ENCODE results near the gene APCDD1. TPM values are rescaled to one million over a fixed set of nuclear protein-coding genes. Genes with fewer than 3 reads are reported as not detected.

Gene APCDD1
- total RNA-seq, 4 donors from 2014 or later: 34.7 to 196 (median 41.3) TPM

DNA sequence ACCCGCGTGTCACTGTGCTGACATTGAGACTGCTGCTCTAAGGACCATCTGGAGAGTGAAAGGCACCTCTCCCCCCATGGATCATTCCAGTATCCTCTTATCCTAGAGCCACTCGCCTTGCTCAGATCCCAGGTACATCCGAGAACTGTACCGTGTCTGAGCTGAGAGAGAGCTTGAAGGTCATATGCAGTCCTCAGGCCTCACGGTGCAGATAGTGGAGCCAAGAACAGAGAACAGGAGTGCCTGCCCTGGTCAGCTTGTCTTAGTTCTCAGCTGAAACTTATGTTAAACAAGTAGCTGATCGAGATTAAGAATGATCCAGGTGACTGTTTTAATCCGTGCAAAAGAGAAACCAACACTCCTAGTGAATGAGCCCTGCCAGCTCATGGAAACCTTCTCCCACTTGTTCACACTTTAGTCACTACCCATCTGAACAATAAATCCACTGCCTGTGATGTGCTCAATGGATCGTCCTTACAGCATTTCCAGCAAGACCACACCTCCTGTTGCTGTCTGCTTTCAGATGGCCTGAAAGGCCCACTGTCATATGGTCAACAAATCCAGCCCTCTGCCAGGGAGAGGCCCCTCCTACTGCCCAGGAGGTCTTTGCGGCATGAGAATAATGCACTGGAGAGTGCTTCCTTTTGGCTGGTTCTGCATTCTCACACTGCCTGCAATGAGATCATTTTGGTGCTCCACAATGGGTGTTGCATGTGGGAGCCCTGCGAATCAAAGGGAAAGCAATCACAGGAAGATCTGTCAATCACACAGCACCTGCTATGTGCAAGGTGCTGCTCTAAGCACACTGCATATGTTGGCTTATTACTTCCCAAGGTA is 43.7 kb upstream of the APCDD1 start:
- no peak for ATAC-seq
- no peaks in the 10 kb centered on the region for H3K4me1 ChIP-seq
- H3K9me3 ChIP-seq: no peaks in the 10 kb centered on the region
- TF ChIP-seq EP300 (IDR thresholded peaks at IDR 0.05) (no peak), POLR2AphosphoS5 (IDR thresholded peaks at IDR 0.05) (no peak), POLR2A (IDR thresholded peaks at IDR 0.05) (no peak)
- TF ChIP-seq, protein P1, sequence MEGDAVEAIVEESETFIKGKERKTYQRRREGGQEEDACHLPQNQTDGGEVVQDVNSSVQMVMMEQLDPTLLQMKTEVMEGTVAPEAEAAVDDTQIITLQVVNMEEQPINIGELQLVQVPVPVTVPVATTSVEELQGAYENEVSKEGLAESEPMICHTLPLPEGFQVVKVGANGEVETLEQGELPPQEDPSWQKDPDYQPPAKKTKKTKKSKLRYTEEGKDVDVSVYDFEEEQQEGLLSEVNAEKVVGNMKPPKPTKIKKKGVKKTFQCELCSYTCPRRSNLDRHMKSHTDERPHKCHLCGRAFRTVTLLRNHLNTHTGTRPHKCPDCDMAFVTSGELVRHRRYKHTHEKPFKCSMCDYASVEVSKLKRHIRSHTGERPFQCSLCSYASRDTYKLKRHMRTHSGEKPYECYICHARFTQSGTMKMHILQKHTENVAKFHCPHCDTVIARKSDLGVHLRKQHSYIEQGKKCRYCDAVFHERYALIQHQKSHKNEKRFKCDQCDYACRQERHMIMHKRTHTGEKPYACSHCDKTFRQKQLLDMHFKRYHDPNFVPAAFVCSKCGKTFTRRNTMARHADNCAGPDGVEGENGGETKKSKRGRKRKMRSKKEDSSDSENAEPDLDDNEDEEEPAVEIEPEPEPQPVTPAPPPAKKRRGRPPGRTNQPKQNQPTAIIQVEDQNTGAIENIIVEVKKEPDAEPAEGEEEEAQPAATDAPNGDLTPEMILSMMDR (IDR thresholded peaks at IDR 0.05): no peak
- peaks cover 2% of the 10 kb centered on the region for H3K27me3 ChIP-seq
- H3K4me3 ChIP-seq: no peak overlapping the region
- no peak overlapping the region for H3K27ac ChIP-seq
- H3K36me3 ChIP-seq: no peaks in the 10 kb centered on the region
- 72 to 81% methylated on average over 6 to 7 of the region's 11 CpGs for WGBS, 2 donors (ENCODE audit: low coverage in 1 of 2)

DNA sequence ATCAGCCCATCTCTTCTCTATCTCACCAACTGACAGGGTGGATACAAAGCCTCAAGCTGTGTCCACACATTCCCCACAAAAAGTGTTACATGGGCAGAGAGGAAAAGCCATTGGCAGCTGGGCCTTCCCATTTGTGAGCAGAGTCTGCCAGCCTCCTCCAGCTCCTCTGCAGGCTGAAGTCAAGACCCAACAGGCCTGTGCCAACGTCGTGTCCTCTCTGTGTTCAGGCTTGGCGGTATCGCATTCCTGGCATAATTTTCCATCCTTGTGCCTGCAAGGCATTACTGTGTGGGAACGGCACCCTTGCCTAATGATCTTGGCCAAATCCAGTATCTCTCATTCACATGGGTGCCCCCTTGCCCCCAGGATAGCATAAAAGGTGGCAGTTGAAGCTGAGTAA is 41.5 kb upstream of the APCDD1 start:
- Histone ChIP-seq H3K4me3 (no peak overlapping the region), H3K27me3 (no peaks in the 10 kb centered on the region), H3K36me3 (no peaks in the 10 kb centered on the region), H3K27ac (no peak overlapping the region), H3K9me3 (no peaks in the 10 kb centered on the region), H3K4me1 (peaks cover 0 to 10% (median 0%) of the 10 kb centered on the region in 3 donors)
- ATAC-seq: no peak
- WGBS, 2 donors (ENCODE audit: low coverage in 1 of 2): 96% methylated on average over 5 of the region's 5 CpGs; no CpG with 5 or more reads in 1 of the 2 donors
- no peak for TF ChIP-seq POLR2AphosphoS5 (IDR thresholded peaks at IDR 0.05)
- TF ChIP-seq, protein P1 (IDR thresholded peaks at IDR 0.05): no peak
- no peak for TF ChIP-seq POLR2A (IDR thresholded peaks at IDR 0.05)
- TF ChIP-seq EP300 (IDR thresholded peaks at IDR 0.05): no peak

DNA sequence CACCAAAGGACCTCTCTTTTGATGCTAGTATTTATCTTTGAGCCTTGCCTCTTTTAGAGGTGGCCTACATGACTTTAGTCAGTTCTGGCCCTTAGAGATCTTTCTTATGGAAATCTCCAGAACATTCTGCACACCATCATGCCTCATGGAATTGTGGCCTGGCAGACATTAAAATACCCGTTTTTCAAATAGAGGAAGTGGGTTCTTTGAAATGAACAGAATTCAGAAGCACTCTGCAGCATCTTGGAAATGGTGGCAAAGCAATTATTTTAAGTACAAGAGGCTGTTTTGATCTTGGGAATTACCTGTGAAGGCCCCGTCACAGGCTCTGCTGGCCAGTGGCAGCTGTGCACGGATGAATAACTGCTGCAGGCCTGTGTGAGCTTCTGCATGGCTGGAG is 40.7 kb upstream of the APCDD1 start:
- WGBS, 2 donors (ENCODE audit: low coverage in 1 of 2): 75% methylated on average over 1 of the region's 3 CpGs; no CpG with 5 or more reads in 1 of the 2 donors
- no peaks in the 10 kb centered on the region for H3K27me3 ChIP-seq
- H3K4me3 ChIP-seq: no peak overlapping the region
- no peak overlapping the region for H3K27ac ChIP-seq
- ATAC-seq: no peak
- no peaks in the 10 kb centered on the region for H3K9me3 ChIP-seq
- TF ChIP-seq, protein P1 (IDR thresholded peaks at IDR 0.05): no peak
- TF ChIP-seq EP300 (IDR thresholded peaks at IDR 0.05) (no peak), POLR2A (IDR thresholded peaks at IDR 0.05) (no peak), POLR2AphosphoS5 (IDR thresholded peaks at IDR 0.05) (no peak)
- H3K36me3 ChIP-seq: no peaks in the 10 kb centered on the region
- H3K4me1 ChIP-seq: peaks cover 0 to 11% (median 0%) of the 10 kb centered on the region in 3 donors

DNA sequence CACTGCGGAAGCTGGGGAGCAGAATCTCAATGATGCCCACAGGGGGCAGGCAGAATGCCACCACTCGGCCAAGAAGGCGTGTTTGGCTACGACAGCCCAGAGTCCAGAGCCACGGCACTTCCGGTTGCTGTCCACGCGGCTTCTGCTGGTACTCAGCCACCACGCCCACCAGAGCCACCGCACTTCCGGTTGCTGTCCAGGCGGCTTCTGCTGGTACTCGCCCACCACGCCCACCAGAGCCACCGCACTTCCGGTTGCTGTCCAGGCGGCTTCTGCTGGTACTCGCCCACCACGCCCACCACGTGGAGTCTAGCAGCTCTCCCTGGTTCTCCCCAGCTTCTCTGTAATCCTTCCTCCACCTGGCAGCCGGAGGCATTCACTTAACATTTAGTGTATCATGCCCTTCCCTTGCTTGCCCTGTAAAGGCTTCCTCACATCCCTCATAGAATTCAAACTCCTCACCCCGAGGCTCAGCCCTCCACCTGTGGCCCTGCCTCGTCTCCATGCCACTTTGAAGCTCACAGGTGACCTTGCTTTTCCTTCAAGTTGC is 40.1 kb upstream of the APCDD1 start:
- H3K4me3 ChIP-seq: no peak overlapping the region
- peaks cover 0 to 11% (median 0%) of the 10 kb centered on the region in 3 donors for H3K4me1 ChIP-seq
- no peak for TF ChIP-seq POLR2AphosphoS5 (IDR thresholded peaks at IDR 0.05)
- TF ChIP-seq EP300 (IDR thresholded peaks at IDR 0.05): no peak
- no peak for TF ChIP-seq POLR2A (IDR thresholded peaks at IDR 0.05)
- TF ChIP-seq, protein P1 (IDR thresholded peaks at IDR 0.05): no peak
- no peak overlapping the region for H3K27ac ChIP-seq
- no peaks in the 10 kb centered on the region for H3K27me3 ChIP-seq
- ATAC-seq: no peak
- no peaks in the 10 kb centered on the region for H3K9me3 ChIP-seq
- WGBS, 2 donors (ENCODE audit: low coverage in 1 of 2): 90 to 96% methylated on average over 9 to 15 of the region's 23 CpGs
- H3K36me3 ChIP-seq: no peaks in the 10 kb centered on the region

Measured in gastroesophageal sphincter (tissue), 4 donors.